H1 (cell line): Measurements from ENCODE around the gene PRPF38A. TPM values are rescaled to one million over a fixed set of nuclear protein-coding genes. Genes with fewer than 3 reads are reported as not detected.

Source experiments
- CTCF ChIA-PET: fragments of 300-600 bp; sonication (Branson Sonifier 250); formaldehyde crosslinking; loops from one replicate; lab custom pipeline; 2021; ENCODE audit not compliant: partially characterized antibody; lab: Charles Lee
- POLR2A ChIA-PET: fragments of 300-600 bp; sonication (Branson Sonifier 250); formaldehyde crosslinking; loops from one replicate; lab custom pipeline; 2021; ENCODE audit warnings: inconsistent platforms; ENCODE audit not compliant: partially characterized antibody; lab: Charles Lee
- DNase-seq, 2 experiments: peaks; one replicate each; pipeline versions ENCODE4 v3.0.0 to v3.0.0-alpha.2; 2010 to 2022; ENCODE audit warnings: low spot score in 2 of 2, low read depth in 1 of 2, mixed read lengths in 1 of 2
- FAIRE-seq: peaks from 2 replicates; lab custom pipeline; 2011; peaks lifted over from hg19 to GRCh38; lab: Jason Lieb, UNC
- H2AFZ ChIP-seq: 2 replicates; pipeline ENCODE4 v1.8.1; 2012; ENCODE audit warnings: low read length, inconsistent platforms
- H2AK5ac ChIP-seq: 2 replicates; pipeline ENCODE4 v1.6.1; 2013; ENCODE audit warnings: low read depth, low read length
- H2BK120ac ChIP-seq: replicated peaks from 2 replicates; pipeline ENCODE3; 2013; ENCODE audit warnings: low read depth, low read length, inconsistent platforms
- H2BK12ac ChIP-seq: 2 replicates; pipeline ENCODE4 v1.6.1; 2013; ENCODE audit warnings: low read depth, low read length
- H2BK15ac ChIP-seq: 2 replicates; pipeline ENCODE4 v1.6.1; 2013; ENCODE audit warnings: low read length
- H2BK20ac ChIP-seq: 2 replicates; pipeline ENCODE4 v1.6.1; 2013; ENCODE audit warnings: low read length
- H2BK5ac ChIP-seq: 2 replicates; pipeline ENCODE4 v1.6.1; 2013; ENCODE audit warnings: low read depth, low read length
- H3K14ac ChIP-seq: 2 replicates; pipeline ENCODE4 v1.6.1; 2013; ENCODE audit warnings: inconsistent platforms; ENCODE audit not compliant: insufficient read length
- H3K18ac ChIP-seq: 2 replicates; pipeline ENCODE4 v1.6.1; 2013; ENCODE audit warnings: low read length; ENCODE audit errors: extremely low read depth
- H3K23ac ChIP-seq: 2 replicates; pipeline ENCODE4 v1.6.1; 2013; ENCODE audit warnings: inconsistent platforms; ENCODE audit not compliant: insufficient read length
- H3K23me2 ChIP-seq: 2 replicates; pipeline ENCODE4 v1.6.1; 2013; ENCODE audit warnings: low read depth, low read length
- H3K27ac ChIP-seq: 2 replicates; pipeline ENCODE4 v1.6.1; 2011; ENCODE audit warnings: low read depth, low read length, inconsistent platforms
- H3K27me3 ChIP-seq, 4 experiments: replicated peaks in 1 of 4; 1 replicate in 1 of 4; 2 replicates in 3 of 4; pipeline versions ENCODE4 v1.6.1 to v1.8.1; 2011 to 2013; ENCODE audit warnings: low read length in 3 of 4, mild to moderate bottlenecking in 3 of 4, inconsistent platforms in 2 of 4, mixed read lengths in 2 of 4, moderate library complexity in 1 of 4; ENCODE audit not compliant: control insufficient read depth in 3 of 4, insufficient read depth in 3 of 4; ENCODE audit errors: extremely low read depth in 1 of 4
- H3K36me3 ChIP-seq, 4 experiments: 2 replicates each; pipeline versions ENCODE4 v1.6.1 to v1.8.1; 2011 to 2013; ENCODE audit warnings: mild to moderate bottlenecking in 4 of 4, low read length in 3 of 4, moderate library complexity in 2 of 4, control low read depth in 1 of 4, inconsistent platforms in 1 of 4; ENCODE audit not compliant: insufficient read depth in 4 of 4, control insufficient read depth in 2 of 4
- H3K4ac ChIP-seq: replicated peaks from 2 replicates; pipeline ENCODE3; 2013; ENCODE audit warnings: low read length, low read depth, mixed read lengths, inconsistent platforms; ENCODE audit not compliant: insufficient read length
- H3K4me1 ChIP-seq, 4 experiments: replicated peaks in 1 of 4; 1 replicate in 1 of 4; 2 replicates in 3 of 4; pipeline versions ENCODE4 v1.6.1 to v1.8.1; 2011 to 2013; ENCODE audit warnings: low read length in 3 of 4, inconsistent platforms in 2 of 4, mixed read lengths in 1 of 4; ENCODE audit not compliant: insufficient read depth in 4 of 4, control insufficient read depth in 3 of 4
- H3K4me2 ChIP-seq, 2 experiments: 2 replicates each; pipeline versions ENCODE4 v1.6.1 to v1.8.1; 2011 to 2013; ENCODE audit warnings: low read depth in 2 of 2, low read length in 2 of 2, control low read depth in 1 of 2, inconsistent platforms in 1 of 2, mild to moderate bottlenecking in 1 of 2; ENCODE audit not compliant: insufficient read depth in 1 of 2
- H3K4me3 ChIP-seq, 4 experiments: fragments of 200-600, 300-600 bp in 1 of 4; sonication (generic), shearing (Covaris generic), sonication (Bioruptor Twin) in 1 of 4; 2 replicates each; pipeline versions ENCODE4 v1.5.1 to v1.8.1; 2011 to 2016; ENCODE audit warnings: low read length in 4 of 4, low read depth in 3 of 4, control low read depth in 2 of 4, inconsistent platforms in 2 of 4, mild to moderate bottlenecking in 2 of 4, mixed read lengths in 1 of 4, moderate library complexity in 1 of 4; ENCODE audit not compliant: insufficient read depth in 2 of 4; ENCODE audit errors: extremely low read depth in 1 of 4
- H3K56ac ChIP-seq: replicated peaks from 2 replicates; pipeline ENCODE3; 2013; ENCODE audit warnings: low read depth, mild to moderate bottlenecking, mixed read lengths, low read length, inconsistent platforms; ENCODE audit not compliant: insufficient read length
- H3K79me1 ChIP-seq: 2 replicates; pipeline ENCODE4 v1.6.1; 2013; ENCODE audit warnings: low read depth, low read length, control low read depth
- H3K79me2 ChIP-seq, 2 experiments: 2 replicates each; pipeline versions ENCODE4 v1.6.1 to v1.8.1; 2012 to 2013; ENCODE audit warnings: low read length in 2 of 2, mild to moderate bottlenecking in 2 of 2, inconsistent platforms in 1 of 2; ENCODE audit not compliant: insufficient read depth in 2 of 2, control insufficient read depth in 1 of 2
- H3K9ac ChIP-seq, 4 experiments: replicated peaks in 1 of 4; 1 replicate in 1 of 4; 2 replicates in 3 of 4; pipeline versions ENCODE4 v1.6.1 to v1.8.1; 2011 to 2013; ENCODE audit warnings: low read depth in 3 of 4, low read length in 3 of 4, control low read depth in 2 of 4, mild to moderate bottlenecking in 2 of 4, moderate library complexity in 2 of 4, inconsistent platforms in 1 of 4; ENCODE audit errors: extremely low read depth in 1 of 4
- H3K9me3 ChIP-seq, 2 experiments: 2 replicates each; pipeline versions ENCODE4 v1.6.1 to v1.8.1; 2012 to 2013; ENCODE audit warnings: mild to moderate bottlenecking in 2 of 2, moderate library complexity in 2 of 2, control low read depth in 1 of 2, inconsistent platforms in 1 of 2, low read depth in 1 of 2, low read length in 1 of 2, mixed read lengths in 1 of 2; ENCODE audit not compliant: insufficient read depth in 2 of 2
- H4K20me1 ChIP-seq, 2 experiments: replicated peaks in 1 of 2; 2 replicates each; pipeline versions ENCODE3 to v1.8.1; 2011 to 2013; ENCODE audit warnings: inconsistent platforms in 2 of 2, low read length in 2 of 2, mild to moderate bottlenecking in 1 of 2; ENCODE audit not compliant: insufficient read depth in 2 of 2, control insufficient read depth in 1 of 2
- H4K5ac ChIP-seq: 2 replicates; pipeline ENCODE4 v1.6.1; 2013; ENCODE audit warnings: low read length, low read depth, mixed read lengths, inconsistent platforms; ENCODE audit not compliant: insufficient read length
- H4K8ac ChIP-seq: 2 replicates; pipeline ENCODE4 v1.8.0; 2013; ENCODE audit warnings: mild to moderate bottlenecking, moderate library complexity, low read length, inconsistent platforms; ENCODE audit not compliant: insufficient read depth; ENCODE audit errors: extremely low read depth
- H4K91ac ChIP-seq: replicated peaks from 2 replicates; pipeline ENCODE3; 2013; ENCODE audit warnings: low read length, mixed read lengths, inconsistent platforms; ENCODE audit not compliant: insufficient read length
- BCL11A ChIP-seq, 2 experiments: IDR thresholded peaks; one replicate each; pipeline ENCODE4 v1.6.1; 2011; ENCODE audit warnings: low read depth in 2 of 2, low read length in 2 of 2, mild to moderate bottlenecking in 2 of 2
- CBX5 ChIP-seq: fragments of 300-800, 300-1000 bp; sonication (generic); IDR thresholded peaks from 2 replicates; pipeline ENCODE4 v1.7.1; 2016; ENCODE audit warnings: antibody characterized with exemption, low read length, low read depth
- CHD1 ChIP-seq: IDR thresholded peaks from 2 replicates; pipeline ENCODE4 v1.6.1; 2012; ENCODE audit warnings: low read depth, low read length, improper control_type of control experiment
- NANOG ChIP-seq: IDR thresholded peaks from 2 replicates; pipeline ENCODE4 v1.6.1; 2011; ENCODE audit warnings: low read length, low read depth, mild to moderate bottlenecking, inconsistent platforms; ENCODE audit not compliant: insufficient read depth, poor library complexity, severe bottlenecking
- RAD21 ChIP-seq, 2 experiments: IDR thresholded peaks in 1 of 2; conservative IDR thresholded peaks in 1 of 2; 2 replicates each; pipeline ENCODE4 v1.6.1; 2011; ENCODE audit warnings: low read depth in 2 of 2, low read length in 2 of 2, improper control_type of control experiment in 1 of 2, inconsistent platforms in 1 of 2, mild to moderate bottlenecking in 1 of 2, moderate library complexity in 1 of 2
- RBBP5 ChIP-seq: IDR thresholded peaks from 2 replicates; pipeline ENCODE4 v1.7.1; 2012; ENCODE audit warnings: low read depth, mild to moderate bottlenecking, inconsistent platforms, low read length, moderate library complexity, borderline replicate concordance
- SAP30 ChIP-seq: fragments of 300-600 bp; sonication (generic); IDR thresholded peaks from 2 replicates; pipeline ENCODE4 v1.7.1; 2012; ENCODE audit warnings: low read length, moderate library complexity, mild to moderate bottlenecking, inconsistent platforms; ENCODE audit not compliant: insufficient read depth, insufficient replicate concordance
- SIN3A ChIP-seq, 2 experiments: IDR thresholded peaks in 1 of 2; conservative IDR thresholded peaks in 1 of 2; 2 replicates each; pipeline ENCODE4 v1.6.1; 2011 to 2012; ENCODE audit warnings: low read length in 2 of 2, improper control_type of control experiment in 1 of 2, low read depth in 1 of 2, mild to moderate bottlenecking in 1 of 2
- SRF ChIP-seq: IDR thresholded peaks from 2 replicates; pipeline ENCODE4 v1.6.1; 2011; ENCODE audit warnings: mild to moderate bottlenecking, low read depth, low read length, moderate library complexity
- TAF7 ChIP-seq: optimal IDR thresholded peaks from 2 replicates; pipeline ENCODE3; 2011; ENCODE audit warnings: low read depth, mild to moderate bottlenecking, inconsistent platforms, low read length, moderate library complexity, borderline replicate concordance
- TEAD4 ChIP-seq: IDR thresholded peaks from 2 replicates; pipeline ENCODE4 v1.6.1; 2012; ENCODE audit warnings: low read depth, low read length, inconsistent platforms, mixed read lengths
- USF2 ChIP-seq: IDR thresholded peaks from 2 replicates; pipeline ENCODE4 v1.6.1; 2011; ENCODE audit warnings: low read length, improper control_type of control experiment
- YY1 ChIP-seq: IDR thresholded peaks from 2 replicates; pipeline ENCODE4 v1.6.1; 2011; ENCODE audit warnings: low read depth, mild to moderate bottlenecking, low read length
- WGBS, 2 experiments: shearing (Covaris generic) in 1 of 2; methylation state at CpG; one replicate each; pipeline versions ENCODE4 v1.1.6 to v1.1.7; 2013 to 2015; ENCODE audit warnings: low lambda C conversion rate in 2 of 2, mixed read lengths in 2 of 2, inconsistent platforms in 1 of 2, low coverage in 1 of 2, missing lambda C conversion rate in 1 of 2; ENCODE audit not compliant: insufficient replicate concordance in 2 of 2, insufficient coverage in 1 of 2, insufficient read length in 1 of 2; ENCODE audit errors: extremely low coverage in 1 of 2, missing lambda C conversion rate in 1 of 2; 5-methylcytosine and 5-hydroxymethylcytosine counted together
- polyA plus RNA-seq, 7 experiments: library from polyadenylated mRNA; depleted of rRNA in 3 of 7; stranded (reverse) in 5 of 7; unstranded in 2 of 7; fragments of >200 nt in 5 of 7; fragments of 200-250 nt in 2 of 7; gene quantifications; 1 replicate in 5 of 7; 2 replicates in 1 of 7; 4 replicates in 1 of 7; pipeline versions ENCODE4 v1.2.1 to v1.2.3, GENCODE V29; 2011 to 2013; ENCODE audit warnings: missing spikeins in 2 of 7, mixed read lengths in 2 of 7
- total RNA-seq: library from RNA; stranded (reverse); fragmentation: NEBNext Ultra II Directional; extraction: Animal tissue kit (Norgen Biotek cat#: 25700); gene quantifications from 2 replicates; pipeline ENCODE4 v1.2.1, GENCODE V29; 2021

PRPF38A gene
- total and polyA plus RNA-seq, 2 of the 8 experiments (the other 6 are each of a cell fraction or from before 2014, with no cell fraction given) = 25.6 to 76.2 TPM

GRCh38 chr1:52469108-52469507, 64.7 kb downstream of the PRPF38A start:
- no peak overlapping the region for H2BK15ac ChIP-seq
- H3K36me3 ChIP-seq = no peaks in the 10 kb centered on the region; a peak in 1 of 8 replicates
- no peak overlapping the region for H3K56ac ChIP-seq
- no peak overlapping the region for H4K5ac ChIP-seq
- no peaks in the 10 kb centered on the region for H3K79me1 ChIP-seq
- POLR2A ChIA-PET = no interaction called here
- H3K4me3 ChIP-seq = no peak overlapping the region
- H3K27me3 ChIP-seq = no peaks in the 10 kb centered on the region
- no peak overlapping the region for H2BK20ac ChIP-seq
- no peak overlapping the region for H4K91ac ChIP-seq
- WGBS, 2 experiments = 65% methylated on average over 2 of the region's 2 CpGs; no CpG with 5 or more reads in 1 of the 2 experiments
- H3K18ac ChIP-seq = no peak overlapping the region
- no peak overlapping the region for H3K4me2 ChIP-seq
- H3K79me2 ChIP-seq = no peaks in the 10 kb centered on the region
- DNase-seq (no peak), FAIRE-seq (no peak)
- no peaks in the 10 kb centered on the region; a peak in 1 of 7 replicates for H3K4me1 ChIP-seq
- no peak overlapping the region for H2AK5ac ChIP-seq
- no peak overlapping the region for H3K27ac ChIP-seq
- CTCF ChIA-PET = no interaction called here
- no peak overlapping the region for H3K9ac ChIP-seq
- no peak overlapping the region for H2BK12ac ChIP-seq
- H2BK5ac ChIP-seq = no peak overlapping the region
- no peak overlapping the region for H3K4ac ChIP-seq
- H4K20me1 ChIP-seq = no peaks in the 10 kb centered on the region
- no peaks in the 10 kb centered on the region for H3K23me2 ChIP-seq
- H3K14ac ChIP-seq = no peak overlapping the region
- no peaks in the 10 kb centered on the region for H3K9me3 ChIP-seq
- no peak overlapping the region for H2AFZ ChIP-seq
- no peak overlapping the region for H2BK120ac ChIP-seq
- H4K8ac ChIP-seq = no peak overlapping the region
- H3K23ac ChIP-seq = no peak overlapping the region
- TF ChIP-seq USF2 (no peak), RAD21 (IDR thresholded peaks at IDR 0.05 in 1 of 2, conservative IDR thresholded peaks at IDR 0.05 in 1 of 2; ENCODE audit: low read depth in 2 of 2, low read length in 2 of 2) (no peak), TEAD4 (no peak), SRF (no peak), SAP30 (no peak), RBBP5 (no peak), TAF7 (no peak), YY1 (no peak), CHD1 (no peak), CBX5 (no peak), SIN3A (conservative IDR thresholded peaks at IDR 0.05 in 1 of 2, IDR thresholded peaks at IDR 0.05 in 1 of 2; ENCODE audit: low read depth in 1 of 2, low read length in 2 of 2) (no peak), BCL11A (IDR thresholded peaks at IDR 0.05; ENCODE audit: low read depth in 2 of 2, low read length in 2 of 2) (no peak), NANOG (no peak)
